Heart left ventricle (tissue), 16 donors: ENCODE measurements around the gene LHX6. TPM values are rescaled to one million over a fixed set of nuclear protein-coding genes. Genes with fewer than 3 reads are reported as not detected.

Source experiments
- ATAC-seq, 4 donors: fragments of 200-7000 bp; cut with Tn5 transposase; one replicate each; pipeline ENCODE4 v1.9.1; 2020 to 2022; ENCODE audit warnings: moderate library complexity in 4 of 4, mild to moderate bottlenecking in 3 of 4, moderate number of reproducible peaks in 1 of 4
- DNase-seq, 5 donors: peaks; one replicate each; pipeline ENCODE4 v3.0.0-alpha.2; 2020
- H3K27ac ChIP-seq, 12 donors: fragments of 200-600 bp; sonication (generic) in 4 of 12; one replicate each; pipeline versions ENCODE4 v1.5.0 to v1.8.0; 2016 to 2022; ENCODE audit warnings: mild to moderate bottlenecking in 2 of 12
- H3K27me3 ChIP-seq, 9 donors: fragments of 200-600 bp; sonication (generic) in 2 of 9; one replicate each; pipeline versions ENCODE4 v1.5.1 to v1.8.0; 2016 to 2022; ENCODE audit warnings: mild to moderate bottlenecking in 3 of 9
- H3K36me3 ChIP-seq, 9 donors: fragments of 200-600 bp; sonication (generic) in 2 of 9; one replicate each; pipeline versions ENCODE4 v1.5.0 to v1.8.0; 2018 to 2022; ENCODE audit warnings: mild to moderate bottlenecking in 2 of 9
- H3K4me1 ChIP-seq, 12 donors: fragments of 200-600 bp; sonication (generic) in 4 of 12; one replicate each; pipeline versions ENCODE4 v1.5.0 to v1.8.0; 2016 to 2022; ENCODE audit warnings: mild to moderate bottlenecking in 3 of 12
- H3K4me3 ChIP-seq, 12 donors: fragments of 200-600 bp; sonication (generic) in 4 of 12; one replicate each; pipeline versions ENCODE4 v1.5.0 to v1.8.0; 2017 to 2022; ENCODE audit warnings: mild to moderate bottlenecking in 9 of 12, moderate library complexity in 4 of 12
- H3K9me3 ChIP-seq, 12 donors: fragments of 200-600 bp; sonication (generic) in 4 of 12; one replicate each; pipeline versions ENCODE4 v1.5.0 to v1.8.0; 2016 to 2022; ENCODE audit warnings: mild to moderate bottlenecking in 1 of 12
- CTCF ChIP-seq, 12 donors: fragments of 200-600 bp; sonication (generic) in 4 of 12; IDR thresholded peaks; one replicate each; pipeline versions ENCODE4 v1.5.0 to v1.8.0; 2018 to 2022; ENCODE audit warnings: antibody characterized with exemption in 12 of 12, mild to moderate bottlenecking in 5 of 12
- POLR2A ChIP-seq, 2 donors: fragments of 450-650 bp; IDR thresholded peaks; one replicate each; pipeline ENCODE4 v1.6.1; 2017; ENCODE audit warnings: antibody characterized with exemption in 2 of 2, mild to moderate bottlenecking in 2 of 2, moderate library complexity in 2 of 2
- WGBS, 4 donors: extraction: QIAGEN DNeasy Blood & Tissue Kit in 2 of 4; methylation state at CpG; one replicate each; pipeline versions ENCODE4 v1.1.5 to v1.1.7; 2013 to 2018; 5-methylcytosine and 5-hydroxymethylcytosine counted together
- intact Hi-C, 10 donors: fragments of 100-400 bp; cut with DNase I; formaldehyde crosslinking; loops; one replicate each; pipeline versions ENCODE4 v1.11.1 to v1.14.2; 2022
- polyA plus RNA-seq, 2 donors: library from polyadenylated mRNA; stranded (reverse); fragments of 200-250 nt; gene quantifications; one replicate each; pipeline ENCODE4 v1.2.3, GENCODE V29; 2013
- total RNA-seq, 9 donors: library from RNA; depleted of rRNA in 2 of 9; stranded (reverse); fragments of >200 nt in 2 of 9; fragmentation: NEBNext Ultra II Directional in 3 of 9; extraction: Animal tissue kit (Norgen Biotek cat#: 25700) in 3 of 9; gene quantifications; one replicate each; pipeline versions ENCODE4 v1.1.0 to v1.2.4, GENCODE V29; 2016 to 2023
- donor health status: ischemic (EF 13 %, LVEDD 7.1; RV severe dilation, severe dysfunction).
- donor health status: healthy with polysubstance abuse.
- donor health status: DM: no; HTN: yes; CAD: no.
- donor health status: DM: no; HTN: no; CAD: no.
- donor health status: ischemic (EF 25% LVEDD 6.9; RV normal size, moderate dysfunction).
- donor health status: ischemic (EF 25% LVEDD 5.7; RV mildly dilated, moderate dysfunction).
- donor health status: healthy.
- donor health status: DM: yes; HTN: yes; CAD: no.
- donor health status: ischemic (EF 35%, LVEDD 5.7; RV mildly dilated, moderate dysfunction).
- donor health status: nonischemic (EF 11% LVEDD 7.7; RV severe dilation, severe dysfunction).
- donor health status: DM: yes; HTN: yes; CAD: no.
- donor health status: PGD.
- donor health status: ischemic (EF 29% LVEDD 5.4; RV normal size, mild dysfunction).
- donor health status: nonischemic (EF 23%, LVEDD 6.1; RV moderate dilation, normal function).

Gene LHX6
- total and polyA plus RNA-seq, 11 donors = 2.9 to 11.2 (median 6.5) TPM

DNA sequence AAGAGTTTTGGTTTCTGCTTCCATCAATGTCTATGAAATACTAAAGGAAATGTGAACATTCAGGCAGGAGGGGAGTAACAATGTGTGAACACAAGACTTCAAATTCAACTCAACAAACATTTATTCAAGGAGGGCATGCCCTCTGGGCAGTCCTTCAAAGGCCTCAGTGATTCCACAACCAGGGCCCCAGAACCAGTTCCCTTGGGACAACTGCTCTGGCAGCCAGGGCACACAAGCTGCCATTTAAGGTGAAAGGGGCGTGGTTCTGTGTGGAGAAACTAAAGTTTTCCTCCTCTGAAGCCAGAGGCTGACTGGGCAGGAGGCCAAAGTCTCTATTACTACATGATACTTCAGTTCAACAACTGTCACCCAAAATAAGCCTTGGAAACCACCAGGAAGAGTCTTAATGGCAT lies 32.7 kb upstream of the LHX6 start:
- intact Hi-C loops = loop anchor here in 5 of 10 donors (5.0 to 10.0 kb wide), 5 partner anchors 83 to 137 kb away; partner anchors contain the start of genes MORN5 (in 2 of the 5) and NDUFA8 (in 2 of the 5)
- TF ChIP-seq POLR2A (IDR thresholded peaks at IDR 0.05) (no peak), CTCF (IDR thresholded peaks at IDR 0.05) (no peak)
- DNase-seq (peak; percentile 61 to 88 (median 76)), ATAC-seq (peak in 3 of 4 donors; percentile 41 to 67 (median 49))
- no peaks in the 10 kb centered on the region for H3K9me3 ChIP-seq
- H3K27ac ChIP-seq = peak overlapping the region in 7 of 12 donors; percentile 8 to 97 (median 19)
- peaks cover 19 to 52% (median 41%) of the 10 kb centered on the region in 12 donors for H3K4me1 ChIP-seq
- H3K4me3 ChIP-seq = no peak overlapping the region
- WGBS, 4 donors = 63 to 77% (median 73%) methylated on average over 1 of the region's 1 CpG
- H3K27me3 ChIP-seq = no peaks in the 10 kb centered on the region
- peaks cover 0 to 49% (median 43%) of the 10 kb centered on the region in 9 donors for H3K36me3 ChIP-seq

DNA sequence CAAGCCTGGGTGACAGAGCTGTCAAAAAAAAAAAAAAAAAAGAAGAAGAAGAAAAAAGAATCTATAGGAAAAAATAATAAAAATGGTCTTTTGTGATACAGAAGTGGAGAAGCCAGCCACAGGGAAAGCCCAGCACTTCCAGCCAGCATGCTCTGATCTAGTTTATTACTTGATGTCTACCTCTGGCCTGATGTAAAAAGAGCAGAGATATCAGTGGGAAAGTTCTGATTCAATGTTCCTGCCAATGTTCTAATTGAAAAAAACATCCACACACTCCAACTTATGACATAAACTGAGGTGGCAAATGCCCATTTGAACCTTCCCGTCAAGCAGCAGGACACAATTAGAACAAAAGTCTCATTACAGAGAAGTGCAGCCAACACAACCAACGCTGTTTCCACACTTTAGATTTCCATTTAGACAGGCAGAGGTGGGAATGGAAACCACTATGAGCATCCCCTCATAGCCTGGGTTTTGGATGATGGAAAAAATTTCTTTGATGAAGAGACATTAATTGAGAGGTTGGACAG lies 30.2 kb upstream of the LHX6 start:
- Histone ChIP-seq H3K4me1 (peaks cover 12 to 51% (median 30%) of the 10 kb centered on the region in 12 donors), H3K27ac (peak overlapping the region in 2 of 12 donors; percentile 5 to 70), H3K27me3 (no peaks in the 10 kb centered on the region), H3K9me3 (no peaks in the 10 kb centered on the region), H3K36me3 (peaks cover 0 to 72% (median 60%) of the 10 kb centered on the region in 9 donors), H3K4me3 (no peak overlapping the region)
- intact Hi-C loops = loop anchor here in 2 of 10 donors (10.0 kb wide), 2 partner anchors 114 to 124 kb away; no protein-coding TSS in a partner anchor
- ATAC-seq (peak in 2 of 4 donors; percentile 64 to 80), DNase-seq (no peak)
- WGBS, 4 donors = 43 to 60% (median 57%) methylated on average over 2 of the region's 2 CpGs
- TF ChIP-seq POLR2A (IDR thresholded peaks at IDR 0.05) (no peak), CTCF (IDR thresholded peaks at IDR 0.05) (no peak)

- 91 to 94% (median 93%) methylated on average over 5 of the region's 5 CpGs for WGBS, 4 donors
- DNase-seq (no peak), ATAC-seq (no peak)
- Histone ChIP-seq H3K36me3 (peaks cover 0 to 91% (median 76%) of the 10 kb centered on the region in 9 donors), H3K27ac (no peak overlapping the region), H3K27me3 (no peaks in the 10 kb centered on the region), H3K4me1 (peaks cover 0 to 44% (median 17%) of the 10 kb centered on the region in 12 donors), H3K9me3 (no peaks in the 10 kb centered on the region), H3K4me3 (no peak overlapping the region)
- intact Hi-C loops = loop anchor here in 2 of 10 donors (10.0 kb wide), 2 partner anchors 111 to 121 kb away; no protein-coding TSS in a partner anchor
- TF ChIP-seq POLR2A (IDR thresholded peaks at IDR 0.05) (no peak), CTCF (IDR thresholded peaks at IDR 0.05) (no peak)
Observed at GRCh38 chr9:122256206-122256605, 27.4 kb upstream of the LHX6 start.

DNA sequence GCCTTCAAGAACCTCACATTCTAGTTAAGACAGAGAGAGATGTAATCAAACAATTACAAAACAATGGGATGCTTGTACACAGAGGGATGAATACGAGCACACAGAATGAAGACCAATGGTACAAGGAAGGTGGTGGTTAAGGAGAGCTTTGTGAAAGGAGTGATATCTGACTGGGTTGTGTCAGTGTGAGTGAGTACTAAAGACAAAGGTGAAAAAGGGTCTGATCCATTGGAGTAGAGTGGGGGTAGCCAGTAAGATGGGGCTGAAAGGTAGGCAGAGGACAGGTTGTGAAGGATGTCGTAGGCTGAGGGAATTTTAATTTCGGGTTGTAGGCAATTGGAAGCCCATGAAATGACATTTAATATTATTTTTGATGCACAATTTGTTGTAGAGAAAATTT lies 26.0 kb upstream of the LHX6 start:
- no peak for DNase-seq
- 84 to 88% (median 88%) methylated on average over 3 of the region's 3 CpGs for WGBS, 4 donors
- intact Hi-C loops = loop anchor here in 4 of 10 donors (5.0 to 10.0 kb wide), 4 partner anchors 97 to 127 kb away; partner anchors contain the start of genes MORN5 (in 1 of the 4) and NDUFA8 (in 1 of the 4)
- H3K36me3 ChIP-seq = peaks cover 0 to 91% (median 76%) of the 10 kb centered on the region in 9 donors
- H3K9me3 ChIP-seq = no peaks in the 10 kb centered on the region
- ATAC-seq = no peak
- H3K4me3 ChIP-seq = no peak overlapping the region
- TF ChIP-seq POLR2A (IDR thresholded peaks at IDR 0.05) (no peak), CTCF (IDR thresholded peaks at IDR 0.05) (no peak)
- no peaks in the 10 kb centered on the region for H3K27me3 ChIP-seq
- peaks cover 0 to 38% (median 10%) of the 10 kb centered on the region in 12 donors for H3K4me1 ChIP-seq
- peak overlapping the region in 3 of 12 donors; percentile 50 to 78 (median 67) for H3K27ac ChIP-seq
